HG03196 (cell line): ENCODE measurements around the gene ATP5PO.

Experiments used
- ATAC-seq: cut with Tn5 transposase; IDR thresholded peaks from one replicate; pipeline ENCODE4 v1.9.1; 2021; ENCODE audit not compliant: unreplicated experiment

Gene ATP5PO, protein sequence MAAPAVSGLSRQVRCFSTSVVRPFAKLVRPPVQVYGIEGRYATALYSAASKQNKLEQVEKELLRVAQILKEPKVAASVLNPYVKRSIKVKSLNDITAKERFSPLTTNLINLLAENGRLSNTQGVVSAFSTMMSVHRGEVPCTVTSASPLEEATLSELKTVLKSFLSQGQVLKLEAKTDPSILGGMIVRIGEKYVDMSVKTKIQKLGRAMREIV

DNA sequence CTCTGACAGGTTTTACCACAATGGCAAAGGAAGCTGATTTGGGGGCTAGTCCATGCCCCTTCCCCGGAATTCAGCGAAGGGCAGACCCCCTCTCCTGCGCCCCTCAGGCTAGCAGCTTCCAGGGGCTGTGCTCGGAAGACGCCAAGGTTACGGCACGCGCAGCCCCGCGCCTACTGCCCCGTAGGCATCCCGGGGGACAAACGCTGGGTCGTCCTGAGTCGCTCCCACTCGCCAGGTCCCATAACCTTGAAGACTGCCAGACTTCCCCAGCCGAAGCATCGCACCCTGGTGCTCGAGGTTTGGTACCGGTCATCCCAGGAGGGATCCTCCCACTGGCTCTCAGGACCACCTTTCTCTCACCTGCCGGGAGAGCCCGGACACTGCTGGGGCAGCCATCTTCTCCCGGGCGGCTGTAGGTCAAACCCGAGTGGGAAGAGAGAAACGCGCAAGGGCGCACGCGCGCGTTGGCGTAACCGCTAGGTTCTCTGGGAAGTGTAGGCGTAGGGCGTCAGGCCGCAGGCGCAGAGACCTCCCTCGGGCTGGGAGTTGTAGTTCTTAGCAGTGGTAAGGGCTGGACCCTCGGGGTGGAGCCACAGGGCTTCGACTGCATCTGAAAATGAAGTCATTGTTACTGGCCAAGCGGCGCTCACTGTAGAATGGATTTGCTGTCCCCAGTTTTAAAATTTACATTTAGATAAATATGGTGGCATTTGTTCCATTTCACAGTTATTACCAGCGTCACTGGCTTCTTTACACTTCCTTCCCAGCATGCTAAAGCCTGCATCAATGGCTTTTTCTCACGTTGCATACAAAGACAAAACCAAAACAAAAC lies at the start of gene ATP5PO:
Gene ATP5PO, minus strand, starts transcription at position 437 of the 832 bp plus-strand sequence. Its CDS starts 41 bp downstream, at position 396.
- peak; percentile 99 for ATAC-seq

DNA sequence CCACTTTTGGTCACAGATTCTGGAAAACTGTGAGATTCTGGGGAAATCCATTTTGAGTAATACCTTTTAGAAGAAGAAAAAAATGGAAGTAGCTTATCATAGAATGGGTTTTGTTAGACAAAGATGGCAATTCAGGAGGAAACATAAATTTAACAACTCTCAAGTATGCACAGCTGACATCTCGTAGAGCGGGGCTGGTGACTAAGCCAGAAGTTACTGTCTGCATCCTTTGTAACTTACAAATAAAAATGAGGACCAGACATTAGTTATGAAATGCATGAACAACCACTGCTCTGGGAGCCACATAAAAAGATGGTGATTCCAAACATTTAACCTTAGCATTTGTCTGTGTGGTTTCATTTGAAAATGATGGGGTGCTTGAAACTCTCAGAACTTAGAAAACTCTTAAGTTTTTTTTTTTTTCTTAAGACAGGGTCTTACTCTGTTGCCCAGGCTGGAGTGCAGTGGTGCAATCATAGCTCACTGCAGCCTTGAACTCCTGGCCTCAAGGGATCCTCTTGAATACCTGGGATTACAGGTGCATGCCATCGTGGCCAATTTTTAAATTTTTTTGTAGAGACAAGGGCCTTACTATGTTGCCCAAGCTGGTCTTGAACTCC lies 49.2 kb upstream of the ATP5PO start:
- no peak for ATAC-seq

DNA sequence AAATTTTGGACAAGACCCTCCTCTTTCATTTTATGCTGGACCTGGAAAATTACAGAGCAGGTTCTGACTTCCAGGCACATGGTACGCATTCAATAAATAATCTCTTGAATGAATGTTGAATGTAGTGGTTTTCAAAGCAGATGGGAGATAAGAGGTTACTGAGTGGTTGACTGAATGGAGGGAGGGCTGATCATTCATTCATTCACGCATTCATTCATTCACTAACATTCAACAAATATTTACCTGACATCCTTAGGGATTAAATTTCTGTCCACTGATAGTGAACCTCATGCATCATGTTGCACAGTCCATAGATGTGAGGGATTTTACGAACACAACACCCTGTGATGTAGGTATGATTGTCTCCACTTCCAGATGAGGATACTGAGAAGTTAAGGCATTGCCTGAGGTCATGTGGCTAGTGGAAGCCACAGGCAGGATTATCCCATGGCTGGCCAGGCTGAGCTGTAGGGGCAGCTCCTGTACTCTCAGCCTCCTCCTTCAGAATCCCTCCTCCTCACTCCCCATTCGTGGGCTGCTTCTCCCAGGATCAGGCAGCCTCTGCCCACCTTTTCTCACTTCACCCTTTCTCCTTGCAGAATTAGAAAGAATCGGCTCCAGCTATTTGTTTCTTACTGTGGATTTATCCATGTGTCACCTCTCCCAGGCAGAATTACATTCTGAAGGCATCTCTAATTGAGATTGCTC lies 48.4 kb upstream of the ATP5PO start:
- ATAC-seq = no peak

DNA sequence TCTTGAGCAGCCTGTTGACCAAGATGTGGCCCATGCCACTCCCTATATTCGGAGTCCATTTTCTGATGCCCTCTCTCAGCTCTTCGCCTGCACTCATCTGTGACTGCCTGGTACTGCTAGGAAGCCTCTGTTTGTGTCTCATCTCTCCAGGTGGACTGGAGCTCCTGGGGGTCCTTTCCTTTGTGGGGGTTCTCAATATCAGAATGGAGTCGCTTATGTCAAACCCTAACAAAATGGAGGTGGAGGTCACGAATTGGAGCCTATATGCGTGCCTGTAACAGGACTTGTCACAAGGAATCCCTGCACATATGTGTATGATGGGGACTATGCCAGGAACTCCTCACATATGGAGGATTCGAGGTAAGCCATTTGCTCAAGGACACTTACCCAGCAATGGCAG lies 46.7 kb upstream of the ATP5PO start:
- no peak for ATAC-seq

DNA sequence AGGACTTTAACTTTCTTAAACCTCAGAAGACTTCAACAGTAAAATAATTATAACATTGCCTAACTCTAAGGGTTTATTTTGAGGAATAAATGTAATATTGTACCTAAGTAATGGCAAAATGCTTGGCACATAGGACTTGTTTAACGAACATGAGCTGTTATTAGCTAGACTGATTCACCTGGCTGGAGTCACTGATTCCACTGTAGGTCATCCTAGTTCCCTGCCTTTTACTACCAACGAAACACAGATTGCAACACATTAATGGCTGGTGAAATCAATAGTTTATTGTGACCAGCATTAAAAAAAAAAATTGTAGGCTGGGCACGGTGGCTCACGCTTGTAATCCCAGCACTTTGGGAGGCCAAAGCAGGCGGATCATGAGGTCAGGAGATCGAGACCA lies 45.5 kb upstream of the ATP5PO start:
- no peak for ATAC-seq

DNA sequence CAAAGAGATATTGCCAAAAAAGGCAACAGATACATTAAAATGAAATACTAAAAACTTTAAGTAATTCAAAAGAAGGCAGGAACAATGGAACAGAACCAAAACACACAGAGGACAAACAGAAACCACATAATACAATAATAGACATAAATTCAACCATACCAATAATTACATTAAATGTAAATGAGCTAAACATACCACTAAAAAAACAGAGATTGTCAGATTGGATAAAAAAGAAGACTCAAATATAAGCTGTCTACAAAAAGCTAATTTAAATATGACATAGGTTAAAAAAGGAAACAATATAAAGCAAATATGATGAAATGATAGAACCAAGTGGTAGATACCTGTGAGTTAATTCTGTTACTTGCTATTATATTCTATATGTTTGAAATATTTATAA lies 44.1 kb upstream of the ATP5PO start:
- no peak for ATAC-seq

DNA sequence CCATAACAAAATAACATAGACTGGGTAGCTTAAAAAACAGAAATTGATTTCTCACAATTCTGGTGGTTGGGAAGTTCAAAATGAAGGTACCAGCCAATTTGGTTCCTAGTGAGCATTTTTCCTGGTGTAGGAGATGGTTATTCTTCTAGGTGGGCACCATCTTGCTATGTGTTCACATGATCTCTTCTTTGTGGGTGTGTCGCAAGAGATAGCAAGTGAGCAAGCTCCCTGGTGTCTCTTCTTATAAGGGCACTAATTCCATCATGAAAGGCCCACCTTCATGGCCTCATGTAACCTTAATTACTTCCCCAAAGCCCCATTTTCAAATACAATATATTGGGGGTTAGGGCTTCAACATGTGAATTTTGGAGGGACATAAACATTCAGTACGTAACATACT lies 38.8 kb upstream of the ATP5PO start:
- no peak for ATAC-seq

DNA sequence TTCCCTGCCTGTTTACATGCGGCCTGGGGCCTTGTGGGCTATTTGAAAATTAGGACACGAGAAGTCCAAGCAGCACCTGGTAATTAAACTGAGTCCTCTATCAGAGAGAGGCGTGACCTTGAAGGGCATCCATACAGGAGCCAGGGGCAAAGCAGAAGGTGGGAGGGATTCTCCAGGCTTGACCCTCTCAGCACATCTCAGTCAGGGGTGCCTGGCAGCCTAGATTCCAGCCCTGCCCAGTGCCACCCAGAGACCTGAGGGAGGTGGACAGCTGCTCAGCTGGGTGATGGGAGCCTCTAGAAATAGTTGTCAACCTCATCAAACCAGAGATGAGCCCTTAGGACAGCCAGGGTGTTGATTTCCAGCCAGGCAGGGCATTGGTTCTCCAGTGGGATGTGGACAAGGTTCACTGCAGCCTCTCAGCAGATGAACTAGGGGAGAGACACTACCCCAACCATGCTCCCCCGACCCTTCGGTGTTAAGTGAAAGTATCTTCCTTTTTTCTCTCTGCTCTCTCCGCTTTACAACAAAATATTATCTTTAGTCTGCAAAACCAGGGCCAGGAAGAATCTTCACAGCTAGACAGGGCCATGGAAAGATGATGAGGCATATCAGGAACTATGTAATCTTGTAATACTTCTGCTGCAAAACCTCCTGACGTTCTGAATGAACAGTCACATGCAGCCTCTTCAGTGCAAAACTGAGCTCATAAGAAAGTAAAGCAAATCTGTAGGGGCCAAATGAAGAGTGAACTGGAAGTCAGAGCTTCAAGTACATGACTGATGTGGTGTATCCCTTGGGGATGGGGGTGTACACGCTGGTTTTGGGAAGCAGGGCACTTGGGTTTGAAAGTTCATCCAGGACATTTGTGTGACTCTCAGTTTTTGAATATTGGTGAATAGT lies 35.9 kb upstream of the ATP5PO start:
- no peak for ATAC-seq

DNA sequence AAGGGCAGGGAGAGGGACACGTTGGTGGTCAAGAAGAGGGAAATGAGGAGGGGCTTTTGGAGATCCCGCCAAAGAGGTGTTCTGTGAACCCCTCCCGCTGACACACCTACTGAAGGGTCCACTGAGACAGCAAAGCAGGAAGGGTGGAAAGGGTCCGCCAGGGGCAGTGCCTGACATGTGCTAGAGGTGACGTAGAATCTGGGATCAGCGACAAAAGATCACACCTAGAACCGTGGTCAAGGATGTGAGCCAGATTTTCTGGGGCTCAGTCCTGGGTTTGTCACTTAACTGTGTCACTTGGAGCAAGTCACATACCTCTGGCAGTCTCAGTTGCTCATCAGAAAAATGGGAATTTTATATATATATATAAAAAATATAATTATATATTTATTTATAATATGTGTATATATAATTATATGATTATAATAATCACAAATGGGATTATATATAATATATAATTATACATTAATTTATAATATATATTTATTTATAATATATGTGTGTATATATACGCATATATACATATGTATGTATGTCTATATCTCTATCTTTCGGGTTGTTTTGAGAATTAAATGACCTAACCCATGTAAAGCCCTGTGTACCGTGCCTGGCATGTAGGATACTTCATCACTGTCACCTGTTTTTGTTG lies 35.0 kb upstream of the ATP5PO start:
- no peak for ATAC-seq

DNA sequence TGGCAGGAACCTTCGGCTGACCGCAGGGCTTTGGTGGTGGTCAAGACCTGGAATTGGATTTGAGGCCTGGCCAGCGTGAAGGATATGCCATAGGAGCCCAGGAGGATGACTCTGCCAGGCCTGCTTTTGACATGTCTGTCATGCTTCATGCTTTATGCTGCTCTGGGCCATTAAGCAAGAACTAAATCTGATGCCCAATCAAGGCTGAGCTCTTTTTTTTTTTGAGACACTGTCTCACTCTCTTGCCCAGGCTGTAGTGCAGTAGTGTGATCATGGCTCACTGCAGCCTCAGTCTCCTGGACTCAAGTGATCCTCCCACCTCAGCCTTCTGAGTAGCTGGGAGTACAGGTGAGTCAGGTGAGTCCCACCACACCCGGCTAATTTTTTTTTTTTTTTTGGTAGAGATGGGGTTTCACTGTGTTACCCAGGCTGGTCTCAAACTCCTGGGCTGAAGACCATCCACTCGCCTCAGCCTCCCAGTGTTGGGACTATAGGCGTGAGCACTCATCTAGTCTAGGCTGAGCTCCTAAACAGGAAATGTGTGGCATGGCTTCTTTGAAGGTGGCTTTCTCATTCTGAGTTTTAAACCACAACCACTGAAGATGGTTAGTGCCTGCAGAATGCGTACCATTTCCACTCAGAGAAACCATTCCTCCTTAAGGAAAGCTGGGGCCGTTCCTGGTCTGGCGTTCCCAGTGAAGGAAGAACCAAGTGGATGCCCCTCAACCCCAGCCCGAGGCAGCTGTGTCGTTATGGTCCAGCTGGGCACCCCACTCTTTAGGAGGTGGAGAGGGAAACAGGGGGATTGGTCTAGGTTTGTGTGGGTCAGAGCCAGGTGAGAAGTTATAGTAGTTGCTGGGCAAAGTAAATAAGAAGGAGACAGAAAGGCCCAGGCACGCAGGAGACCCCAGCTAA lies 34.2 kb upstream of the ATP5PO start:
- no peak for ATAC-seq

DNA sequence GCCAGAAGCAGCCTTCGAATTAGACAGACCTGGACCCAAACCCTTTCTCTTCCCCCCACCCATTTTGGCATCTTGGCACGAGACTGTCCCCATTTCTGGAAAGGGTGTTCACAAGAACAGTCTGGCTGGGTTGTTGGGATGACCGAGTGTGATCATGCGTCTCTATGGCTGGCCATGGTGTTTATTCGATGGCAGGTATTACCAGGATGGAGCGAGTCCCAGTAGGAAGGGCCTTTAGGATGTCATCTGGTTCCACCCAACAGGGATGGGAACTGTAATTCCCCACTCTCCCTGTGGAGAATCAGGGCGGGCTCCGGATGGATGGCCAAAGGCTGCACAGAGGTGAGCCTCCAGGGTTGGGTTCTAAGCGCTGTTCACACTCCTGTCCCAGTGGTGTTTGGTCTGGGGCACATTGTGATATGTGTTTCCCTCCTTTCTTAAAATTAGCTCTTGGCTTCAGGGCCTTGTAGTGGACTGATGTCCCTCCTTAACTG lies 33.4 kb upstream of the ATP5PO start:
- ATAC-seq = no peak

DNA sequence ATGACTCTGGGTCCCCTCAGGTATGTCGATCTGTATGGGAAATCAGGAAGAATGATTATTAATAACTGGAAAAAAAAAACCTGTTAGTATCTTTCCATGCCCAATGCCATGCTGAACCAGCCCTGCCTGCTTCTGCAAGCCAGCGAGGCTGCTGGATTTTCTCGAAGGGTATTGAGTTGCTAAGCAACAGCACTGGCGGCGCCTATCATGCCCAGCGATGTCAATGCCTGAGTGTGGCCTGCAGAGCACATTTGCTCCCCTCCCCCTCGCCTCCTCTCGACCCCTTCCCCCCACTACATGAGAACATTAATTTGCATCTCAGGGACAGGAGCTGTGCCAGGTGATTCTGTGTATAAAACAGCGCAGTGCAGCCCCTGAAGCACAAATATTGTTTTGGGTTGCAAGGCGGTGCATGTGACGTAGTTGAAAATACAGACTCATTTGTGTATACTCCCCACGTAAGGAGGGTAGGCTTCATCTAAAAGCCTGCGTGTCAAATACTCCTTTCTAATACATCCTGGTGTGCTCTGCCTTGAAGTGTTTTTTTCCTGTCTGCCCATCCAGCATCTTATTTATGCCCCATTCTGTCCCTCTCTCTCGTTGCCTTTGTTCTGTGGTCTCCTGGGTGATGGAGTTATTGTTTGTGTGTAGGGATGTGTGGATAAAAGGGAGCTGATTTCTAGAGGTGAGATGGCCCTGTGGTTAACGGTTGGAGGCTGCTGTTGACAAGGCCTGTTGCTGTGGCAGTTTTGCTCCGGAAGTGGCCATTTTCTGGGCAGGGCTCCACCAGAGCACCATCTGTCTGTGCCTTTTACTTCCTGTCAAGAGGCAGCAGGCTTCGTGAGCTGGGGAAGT lies 32.7 kb upstream of the ATP5PO start:
- peak; percentile 52 for ATAC-seq

DNA sequence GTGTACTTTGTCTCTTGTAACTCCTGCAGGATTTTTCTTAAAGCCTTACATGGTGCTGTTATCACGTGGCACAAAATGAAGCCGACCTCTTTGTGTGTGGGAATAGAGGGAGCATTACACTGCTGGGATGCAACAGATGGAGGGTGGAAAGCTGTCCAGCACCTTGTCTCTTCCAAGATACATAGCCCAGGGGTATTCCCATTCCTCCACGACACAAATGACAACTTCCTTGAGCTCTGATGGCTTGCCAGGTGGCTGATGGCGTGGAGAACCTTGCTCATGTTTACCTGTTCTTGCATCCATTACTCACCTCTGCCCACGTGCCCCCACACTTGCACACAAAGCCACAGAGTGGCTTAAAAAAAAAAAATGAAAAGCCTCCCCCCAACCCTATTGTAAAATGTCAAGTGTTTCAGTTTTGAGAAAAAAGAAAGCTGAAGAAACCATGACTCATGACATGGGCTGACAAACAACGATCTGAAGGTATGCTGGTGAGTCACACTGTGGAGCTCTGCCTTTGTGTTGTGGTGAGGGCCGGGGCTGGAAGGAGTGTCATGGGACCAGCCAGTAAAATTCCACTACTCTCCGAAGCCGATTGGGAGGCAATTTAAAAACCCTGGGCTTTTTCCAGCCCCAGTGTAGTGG lies 32.0 kb upstream of the ATP5PO start:
- ATAC-seq = peak; percentile 62

DNA sequence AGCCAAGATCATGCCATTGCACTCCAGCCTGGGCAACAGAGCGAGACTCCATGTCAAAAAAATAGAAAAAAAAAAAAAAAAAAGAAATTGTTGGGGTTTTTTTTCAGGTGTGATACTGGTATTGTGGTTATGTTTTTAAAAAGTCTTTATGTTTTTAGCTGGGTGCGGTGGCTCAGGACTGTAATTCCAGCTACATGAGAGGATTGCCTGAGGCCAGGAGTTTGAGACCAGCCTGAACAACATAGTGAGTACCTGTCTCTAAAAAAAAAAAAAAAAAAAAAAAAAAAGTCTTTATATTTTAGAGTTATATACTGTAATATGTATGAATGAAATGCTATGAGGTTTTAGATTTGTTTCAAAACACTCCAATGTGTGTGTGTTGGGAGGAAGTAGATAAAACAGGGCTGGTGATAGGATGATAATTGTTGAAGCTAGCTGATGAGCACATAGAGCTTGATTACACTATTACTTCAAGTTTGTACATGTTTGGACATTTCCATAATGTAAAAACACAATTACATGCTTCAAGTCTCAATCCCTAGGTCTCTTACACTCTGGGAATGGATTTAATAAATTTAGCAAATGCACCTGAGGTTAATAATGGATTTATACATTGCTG lies 30.2 kb upstream of the ATP5PO start:
- ATAC-seq = no peak

DNA sequence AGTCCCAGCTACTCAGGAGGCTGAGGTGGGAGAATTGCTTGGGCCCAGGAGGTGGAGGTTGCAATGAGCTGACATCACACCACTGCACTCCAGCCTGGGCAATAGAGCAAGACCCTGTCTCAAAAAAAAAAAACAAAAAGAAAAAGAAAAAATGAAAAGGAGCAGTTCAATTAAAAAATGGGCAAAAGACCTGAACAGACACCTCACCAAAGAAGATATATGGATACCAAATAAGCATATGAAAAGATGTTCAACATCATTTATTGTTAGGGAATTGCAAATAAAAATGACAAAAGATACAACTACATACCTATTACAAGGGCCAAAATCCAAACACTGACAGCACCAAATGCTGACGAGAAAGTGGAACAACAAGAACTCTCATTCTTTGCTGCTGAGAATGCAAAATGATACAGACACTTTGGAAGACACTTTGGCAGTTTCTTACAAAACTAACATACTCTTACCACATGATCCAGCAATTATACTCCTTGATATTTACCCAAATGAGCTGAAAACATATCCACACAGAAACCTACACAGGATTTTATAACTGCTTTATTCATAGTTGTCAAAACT lies 28.7 kb upstream of the ATP5PO start:
- ATAC-seq = no peak

DNA sequence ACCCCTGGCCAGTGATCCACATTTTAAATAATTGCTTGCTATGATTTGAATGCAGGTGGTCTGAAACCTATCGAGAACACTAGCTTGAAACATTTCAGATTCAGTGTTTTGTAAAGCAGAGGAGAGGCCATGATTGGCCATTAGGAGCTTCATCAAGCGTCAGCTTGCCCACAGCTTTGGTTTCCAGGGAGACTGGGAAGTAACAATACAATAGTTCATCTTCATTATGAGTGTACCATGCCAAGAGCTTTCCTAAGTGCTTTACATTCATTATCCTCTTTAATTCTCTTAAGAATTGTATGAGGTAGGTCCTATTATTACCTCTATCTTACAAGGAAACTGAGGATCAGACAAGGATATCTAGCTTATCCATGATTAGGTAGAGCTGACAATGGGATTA lies 27.7 kb upstream of the ATP5PO start:
- ATAC-seq = no peak

DNA sequence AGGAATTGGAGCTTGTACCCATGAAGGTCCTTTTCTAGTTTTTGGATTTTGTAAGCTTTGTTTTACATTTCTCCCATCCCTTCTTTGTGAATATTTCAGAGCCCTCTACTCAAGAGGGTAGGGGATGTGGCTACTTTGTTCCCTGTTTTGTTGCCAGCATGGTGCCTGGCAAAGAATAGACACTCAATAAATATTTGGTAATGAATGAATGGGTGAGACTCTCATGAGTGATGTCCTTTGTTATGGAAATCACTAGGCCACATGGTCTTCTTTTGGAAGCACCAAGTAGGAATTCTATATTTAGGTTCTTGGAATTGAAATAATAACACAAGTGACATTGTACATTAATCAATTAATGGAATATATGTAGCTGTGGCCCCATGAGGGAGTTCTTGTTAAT lies 26.8 kb upstream of the ATP5PO start:
- no peak for ATAC-seq
